Left lobe of liver (tissue), 2 donors: Measurements from ENCODE around the gene VAPB. TPM values are rescaled to one million over a fixed set of nuclear protein-coding genes. Genes with fewer than 3 reads are reported as not detected.
"Not testable (repeated sequence)": the region's sequence is repeated elsewhere in the genome, so short reads cannot be mapped to it uniquely, and the experiment has no call there.

Source experiments
- ATAC-seq: fragments of 200-7000 bp; cut with Tn5 transposase; one replicate; pipeline ENCODE4 v1.9.1; 2020; ENCODE audit warnings: mild to moderate bottlenecking, moderate library complexity
- DNase-seq: peaks from one replicate; pipeline ENCODE4 v3.0.0-alpha.2; 2020; ENCODE audit warnings: low spot score
- total RNA-seq: library from RNA; stranded (reverse); gene quantifications from one replicate; pipeline ENCODE4 v1.2.1, GENCODE V29; 2021
- donor health status: DM: no; HTN: no; CAD: no; lungs with moderate emphysema.
- donor health status: DM: no; HTN: yes; CAD: no.

VAPB gene
- total RNA-seq, 1 donor from 2014 or later: 41.6 TPM

GRCh38 chr20:58406422-58407001, 17.5 kb downstream of the VAPB start:
- ATAC-seq (no peak), DNase-seq (no peak)

GRCh38 chr20:58407201-58407873, 18.3 kb downstream of the VAPB start:
- no peak for DNase-seq
- ATAC-seq: no peak

- DNase-seq (no peak), ATAC-seq (peak; percentile 66)
Observed at GRCh38 chr20:58407966-58408557, 19.0 kb downstream of the VAPB start.

GRCh38 chr20:58408603-58409246, 19.7 kb downstream of the VAPB start:
- DNase-seq (no peak), ATAC-seq (peak; percentile 37)

GRCh38 chr20:58414216-58414615, 25.2 kb downstream of the VAPB start:
- DNase-seq, ATAC-seq: not testable (repeated sequence)

GRCh38 chr20:58414786-58415185, 25.8 kb downstream of the VAPB start:
- DNase-seq, ATAC-seq: not testable (repeated sequence)

- ATAC-seq (no peak), DNase-seq (no peak)
Observed at GRCh38 chr20:58416057-58416456, 27.0 kb downstream of the VAPB start.

GRCh38 chr20:58416835-58417234, 27.8 kb downstream of the VAPB start:
- no peak for ATAC-seq
- no peak for DNase-seq

- no peak for ATAC-seq
- DNase-seq: no peak
Observed at GRCh38 chr20:58417438-58417837, 28.4 kb downstream of the VAPB start.

GRCh38 chr20:58418949-58419748, 30.1 kb downstream of the VAPB start:
- ATAC-seq: no peak
- no peak for DNase-seq

- DNase-seq (no peak), ATAC-seq (no peak)
Observed at GRCh38 chr20:58420798-58421496, 31.9 kb downstream of the VAPB start.

- DNase-seq: no peak
- peak; percentile 58 for ATAC-seq
Observed at GRCh38 chr20:58421497-58421850, 32.4 kb downstream of the VAPB start.

- DNase-seq (no peak), ATAC-seq (no peak)
Observed at GRCh38 chr20:58424218-58424969, 35.4 kb downstream of the VAPB start.

- ATAC-seq, DNase-seq: not testable (repeated sequence)
Observed at GRCh38 chr20:58427571-58427970, 38.5 kb downstream of the VAPB start.

- no peak for DNase-seq
- no peak for ATAC-seq
Observed at GRCh38 chr20:58428364-58428763, 39.3 kb downstream of the VAPB start.

- DNase-seq: no peak
Observed at GRCh38 chr20:58429303-58429702, 40.3 kb downstream of the VAPB start.

GRCh38 chr20:58431134-58431533, 42.1 kb downstream of the VAPB start:
- no peak for ATAC-seq
- DNase-seq: no peak

More at GRCh38 chr20:58429303-58429702, 40.3 kb downstream of the VAPB start:
- ATAC-seq: no peak

- DNase-seq (peak; percentile 82), ATAC-seq (peak; percentile 77)
Observed at GRCh38 chr20:58432186-58432954, 43.3 kb downstream of the VAPB start.
